Breast epithelium (tissue), 3 donors: ENCODE data around the gene EZH1.

Source experiments
- CTCF ChIP-seq, 3 donors: fragments of 450-650 bp; IDR thresholded peaks; one replicate each; pipeline ENCODE4 v1.5.1; 2016 to 2017; ENCODE audit warnings: antibody characterized with exemption in 3 of 3, mild to moderate bottlenecking in 3 of 3, moderate library complexity in 3 of 3
- POLR2A ChIP-seq: fragments of 450-650 bp; IDR thresholded peaks from one replicate; pipeline ENCODE4 v1.6.1; 2016; ENCODE audit warnings: antibody characterized with exemption, mild to moderate bottlenecking, moderate library complexity

- TF ChIP-seq CTCF (IDR thresholded peaks at IDR 0.05) (no peak), POLR2A (no peak)
These were observed 70.0 kb downstream of the EZH1 start for GRCh38 chr17:42674755-42675347.
